ENCODE measurements around the gene NRDE2.

NRDE2 gene

DNA sequence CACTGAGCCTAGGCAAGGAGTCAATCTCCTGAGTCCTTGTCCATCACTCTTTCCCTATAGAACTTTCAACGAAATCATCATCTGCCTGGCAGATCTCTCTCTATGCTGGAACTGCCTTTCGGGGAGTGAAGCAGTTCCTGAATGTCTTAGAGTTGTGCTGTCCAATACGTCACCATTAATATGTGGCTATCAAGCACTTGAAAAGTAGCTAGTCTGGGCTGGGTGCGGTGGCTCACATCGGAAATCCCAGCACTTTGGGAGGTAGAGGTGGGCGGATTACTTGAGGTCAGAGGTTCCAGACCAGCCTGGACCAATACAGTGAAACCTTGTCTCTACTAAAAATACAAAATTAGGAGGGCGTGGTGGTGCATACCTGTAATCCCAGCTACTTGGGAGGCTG is 35.1 kb downstream of the NRDE2 start:
- no peak for DNase-seq

- no peak for DNase-seq
Observed at GRCh38 chr14:90295870-90296516, 35.7 kb downstream of the NRDE2 start.

- DNase-seq = no peak
Observed at GRCh38 chr14:90294872-90295271, 36.9 kb downstream of the NRDE2 start.

DNA sequence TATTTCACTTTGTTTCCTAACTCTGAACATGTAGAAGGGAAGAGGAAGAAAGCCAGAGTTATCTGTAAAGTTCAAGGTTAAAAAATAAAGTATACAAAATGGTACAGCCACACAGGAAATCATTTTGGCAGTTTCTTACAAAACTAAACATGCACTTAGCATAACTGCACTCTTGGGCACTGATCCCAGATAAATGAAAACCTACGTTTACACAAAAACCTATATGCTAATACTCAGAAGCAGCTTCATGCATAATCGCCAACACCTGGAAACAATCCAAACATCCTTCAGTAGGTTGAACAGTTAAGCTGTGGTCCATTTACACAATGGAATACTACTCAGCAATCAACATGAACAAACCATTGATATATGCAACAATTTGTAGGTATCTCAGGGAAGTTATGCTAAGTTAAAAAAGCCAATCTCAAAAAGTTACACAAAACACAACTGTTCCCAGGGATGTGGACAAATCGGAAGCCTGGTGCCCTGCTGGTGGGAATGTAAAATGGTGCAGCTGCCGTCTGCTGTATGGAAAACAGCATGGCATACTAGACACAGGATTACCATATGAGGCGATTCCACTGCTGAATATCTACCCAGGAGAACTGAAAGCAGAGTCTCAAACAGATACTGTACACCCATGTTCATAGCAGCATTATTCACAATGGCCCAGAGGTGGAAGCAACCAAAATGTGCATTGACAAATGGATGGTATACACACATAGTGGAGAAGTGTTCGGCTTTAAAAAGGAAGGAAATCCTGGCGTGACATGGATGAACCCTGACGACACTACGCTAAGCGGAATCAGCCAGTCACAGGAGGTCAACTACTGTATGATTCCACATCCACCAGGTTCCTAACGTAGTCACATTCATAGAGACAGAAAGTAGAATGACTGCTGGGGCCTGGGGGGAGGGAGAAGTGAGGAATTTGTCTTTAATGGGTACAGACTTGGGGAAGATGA is 37.7 kb downstream of the NRDE2 start:
- no peak for DNase-seq

DNA sequence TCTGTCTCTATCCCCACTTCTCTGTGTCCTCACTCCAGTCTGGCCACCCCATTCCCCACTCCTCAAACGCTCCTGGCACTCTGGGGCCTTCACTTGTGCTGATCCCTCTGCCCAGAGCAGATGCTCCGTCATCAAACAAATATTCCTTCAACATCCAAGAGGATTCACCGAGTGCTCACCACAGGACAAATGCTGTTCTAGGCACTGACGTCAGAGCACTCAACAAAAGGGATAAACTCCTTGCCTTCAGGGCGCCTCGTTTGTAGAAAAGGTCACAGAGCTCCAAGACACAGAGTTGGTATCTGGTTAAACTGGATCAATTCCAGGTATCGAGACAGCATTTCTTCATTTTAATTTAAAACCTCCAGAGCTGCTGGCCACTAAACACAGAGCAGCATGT is 40.0 kb downstream of the NRDE2 start:
- no peak for DNase-seq

GRCh38 chr14:90290337-90291011 is 41.3 kb downstream of the NRDE2 start:
- no peak for DNase-seq

GRCh38 chr14:90288651-90289355 is 42.9 kb downstream of the NRDE2 start:
- no peak for DNase-seq

DNA sequence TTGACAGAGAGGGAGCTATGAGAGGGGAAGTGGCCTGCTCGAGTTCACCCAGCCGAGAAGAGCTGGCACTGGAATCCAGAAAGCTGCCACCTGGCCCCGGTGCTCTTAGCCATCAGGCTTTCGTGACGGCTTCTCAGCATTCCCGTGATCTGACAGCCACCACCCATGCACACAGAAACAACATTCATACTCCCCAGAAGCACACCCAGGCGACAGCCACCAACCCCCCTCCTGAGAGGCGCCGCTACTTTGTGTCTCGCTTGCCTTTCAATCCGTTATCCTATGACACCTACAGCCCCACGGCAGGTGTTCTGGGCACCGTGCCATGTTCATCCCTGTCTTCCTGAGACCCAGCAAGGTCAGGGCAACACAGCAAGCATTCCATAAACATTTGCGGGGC is 44.0 kb downstream of the NRDE2 start:
- DNase-seq = no peak

DNA sequence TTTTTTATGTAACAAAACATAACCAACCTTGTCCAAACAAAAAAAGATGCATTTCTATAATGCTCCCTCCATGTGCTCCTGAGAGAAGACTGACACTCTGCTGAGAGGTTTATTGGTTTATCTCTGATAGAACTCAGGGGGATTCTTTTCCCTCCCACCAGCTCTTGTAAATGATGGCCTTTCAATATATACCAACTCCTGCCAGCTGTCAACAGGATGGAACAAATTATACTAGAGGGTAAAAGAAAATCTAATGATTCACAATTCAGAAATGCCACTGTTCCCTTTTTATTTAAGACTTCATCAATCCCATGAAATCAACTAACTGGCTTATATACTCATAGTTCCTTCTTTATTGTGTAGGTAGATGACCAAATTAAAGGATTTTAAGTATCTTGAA is 50.0 kb downstream of the NRDE2 start:
- DNase-seq = no peak

- no peak for DNase-seq
Observed at GRCh38 chr14:90281261-90281660, 50.5 kb downstream of the NRDE2 start.

DNA sequence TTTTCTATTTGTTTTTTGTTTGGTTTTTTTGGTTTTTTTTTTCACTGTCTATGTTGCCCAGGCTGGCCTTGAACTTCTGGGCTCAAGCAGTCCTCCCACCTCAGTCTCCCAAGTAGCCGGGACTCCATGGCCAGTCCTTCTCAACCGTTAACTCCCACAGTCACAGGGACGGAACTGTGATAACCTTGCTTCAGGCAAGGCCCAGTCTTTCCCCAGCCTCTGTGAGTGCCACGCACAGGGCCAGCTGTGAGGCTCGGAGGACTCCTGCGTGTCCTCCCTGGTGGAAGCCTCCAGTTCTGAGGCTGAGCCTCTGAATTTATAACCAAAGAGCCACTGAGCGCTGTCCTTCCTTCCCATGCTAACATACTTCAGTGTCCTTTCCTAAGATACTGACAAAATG is 51.6 kb downstream of the NRDE2 start:
- no peak for DNase-seq

GRCh38 chr14:90278199-90279175 is 53.3 kb downstream of the NRDE2 start:
- no peak for DNase-seq

DNA sequence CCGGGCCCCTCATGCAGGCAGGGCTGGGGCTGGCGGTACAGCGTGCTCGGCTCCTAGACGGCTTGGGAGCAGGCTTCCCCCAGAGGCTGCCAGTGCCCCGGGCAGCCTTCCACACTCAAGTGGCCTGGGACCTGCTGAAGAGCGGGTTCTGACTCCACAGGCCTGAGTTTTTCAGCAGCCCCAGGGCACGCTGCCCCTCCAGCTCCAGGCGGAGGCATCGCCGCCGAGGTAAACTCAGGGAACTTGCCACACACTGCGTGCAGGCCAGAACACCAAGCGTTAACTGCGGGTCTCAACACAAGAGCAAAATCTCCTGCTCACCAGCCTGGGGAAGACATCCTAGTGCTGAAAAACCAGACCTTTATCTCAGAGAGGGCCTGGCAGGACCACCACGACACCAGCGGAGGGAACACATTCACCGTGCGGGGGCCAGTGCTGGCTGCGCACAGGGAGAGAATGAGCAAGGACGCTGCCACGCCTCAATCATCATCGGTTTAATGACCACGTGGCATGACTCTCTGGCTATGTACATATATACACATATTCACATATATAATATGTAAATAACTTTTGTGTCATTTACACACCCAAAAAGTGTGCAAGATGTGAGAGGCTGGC is 54.1 kb downstream of the NRDE2 start:
- DNase-seq = no peak

GRCh38 chr14:90276646-90277367 is 54.9 kb downstream of the NRDE2 start:
- DNase-seq = no peak

- DNase-seq = no peak
Observed at GRCh38 chr14:90275820-90276219, 55.9 kb downstream of the NRDE2 start.

GRCh38 chr14:90275458-90275814 is 56.3 kb downstream of the NRDE2 start:
- no peak for DNase-seq

DNA sequence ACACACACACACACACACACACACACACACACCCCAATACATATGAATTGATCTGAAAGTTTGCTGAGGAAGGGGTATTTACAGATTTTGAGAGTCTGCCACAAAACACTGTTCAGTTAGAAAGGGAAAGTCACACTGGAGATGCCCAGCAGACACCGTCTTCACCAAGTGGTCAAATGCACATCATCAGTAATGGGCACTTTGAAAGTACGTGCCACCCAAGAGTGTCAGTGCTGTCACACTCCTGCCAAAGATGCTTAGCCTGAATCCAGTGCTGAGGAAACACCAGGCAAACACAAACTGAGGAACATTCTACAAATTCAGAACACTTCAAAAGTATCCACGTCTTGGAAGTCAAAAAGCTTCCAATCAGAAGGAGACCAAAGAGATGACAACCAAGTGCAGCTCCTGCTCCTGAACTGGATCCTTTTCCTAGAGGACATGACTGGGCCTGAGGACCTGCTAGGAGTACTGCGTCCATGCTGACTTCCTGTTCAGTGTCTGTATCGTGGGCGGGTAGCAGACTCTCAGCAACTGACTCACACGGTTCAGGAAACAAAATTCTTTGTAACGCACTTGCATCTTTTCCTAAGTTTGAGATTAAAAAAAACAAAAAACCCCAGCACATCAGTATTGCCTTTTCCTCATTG is 56.8 kb downstream of the NRDE2 start:
- no peak for DNase-seq

- DNase-seq = no peak
Observed at GRCh38 chr14:90274019-90274418, 57.7 kb downstream of the NRDE2 start.

DNA sequence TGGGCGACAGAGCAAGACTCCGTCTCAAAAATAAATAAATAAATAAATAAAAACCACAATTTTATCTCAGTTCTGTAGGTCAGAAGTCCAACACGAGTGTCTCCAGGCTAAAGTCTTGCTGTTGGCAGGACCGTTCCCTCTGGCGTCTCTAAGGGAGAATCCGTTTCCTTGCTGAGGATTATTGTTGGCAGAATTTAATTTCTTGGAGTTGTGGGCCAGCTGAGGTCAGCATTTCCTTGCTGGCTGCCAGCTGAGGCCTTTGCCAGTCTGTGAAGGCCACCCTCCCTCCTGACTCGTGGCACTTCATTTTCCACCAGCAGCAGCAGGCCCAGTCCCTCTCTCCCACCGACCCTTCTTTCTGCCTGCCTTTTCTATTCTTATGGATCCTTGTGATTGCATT is 58.2 kb downstream of the NRDE2 start:
- DNase-seq = no peak

DNA sequence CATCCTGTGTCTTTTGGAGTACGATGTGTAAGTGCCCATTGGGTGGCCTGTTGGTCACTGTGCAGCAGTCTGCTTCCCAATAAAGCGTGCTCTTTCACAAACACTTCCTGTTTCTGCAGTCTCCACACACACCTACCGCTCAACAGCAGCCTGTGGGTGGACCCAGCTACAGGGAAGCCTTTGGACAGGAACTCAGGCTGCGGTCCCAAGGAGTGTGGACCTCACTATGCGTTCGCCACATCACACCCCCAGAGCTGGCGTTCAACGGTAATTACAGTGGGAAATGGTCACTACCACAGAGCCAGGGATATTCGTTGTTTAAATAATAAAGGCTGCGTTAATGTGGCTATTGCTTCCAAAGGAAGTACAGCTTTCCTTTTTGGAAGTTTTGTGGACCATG is 59.2 kb downstream of the NRDE2 start:
- DNase-seq = no peak
